GM12878 (cell line): ENCODE measurements around the gene CCDC106. TPM values are rescaled to one million over a fixed set of nuclear protein-coding genes. Genes with fewer than 3 reads are reported as not detected.

Source experiments
- ATAC-seq: fragments of 200-7000 bp; cut with Tn5 transposase; 3 replicates; pipeline ENCODE4 v1.9.1; 2020; ENCODE audit warnings: mild to moderate bottlenecking, moderate library complexity
- BruUV-seq: library from RNA; stranded (reverse); fragments of 400-500 nt; replicated peaks from 2 replicates; lab custom pipeline; 2021; lab: Mats Ljungman, UMichigan
- CTCF ChIA-PET: fragments of 300-600 bp; sonication (Branson Sonifier 250); formaldehyde crosslinking; extraction: SDS; loops from one replicate; lab custom pipeline; 2021; ENCODE audit warnings: inconsistent platforms; lab: Yijun Ruan, JAX
- POLR2A ChIA-PET: fragments of 350-600 bp; formaldehyde crosslinking; extraction: SDS; loops from one replicate; lab custom pipeline; 2021; ENCODE audit warnings: inconsistent platforms; lab: Charles Lee
- RAD21 ChIA-PET: fragments of 300-600 bp; sonication (Branson Sonifier 250); formaldehyde crosslinking; loops from one replicate; lab custom pipeline; 2023; ENCODE audit warnings: antibody characterized with exemption; ENCODE audit not compliant: unreplicated experiment; lab: Charles Lee
- SMC1A ChIA-PET: fragments of 300-600 bp; sonication (Branson Sonifier 250); formaldehyde crosslinking; loops from one replicate; lab custom pipeline; 2023; ENCODE audit not compliant: unreplicated experiment, uncharacterized antibody; lab: Charles Lee
- DNase-seq: peaks from one replicate; pipeline ENCODE4 v3.0.0-alpha.2; 2011; ENCODE audit warnings: low read depth, low spot score
- FAIRE-seq: peaks from 3 replicates; lab custom pipeline; 2011; peaks lifted over from hg19 to GRCh38; lab: Jason Lieb, UNC
- H2AFZ ChIP-seq: 2 replicates; pipeline ENCODE4 v1.6.0; 2011; ENCODE audit warnings: low read depth, low read length, control low read depth; ENCODE audit not compliant: control insufficient read depth
- H3K27ac ChIP-seq: 2 replicates; pipeline ENCODE4 v1.5.1; 2011; ENCODE audit warnings: control low read depth; ENCODE audit not compliant: control insufficient read depth, insufficient read depth
- H3K27me3 ChIP-seq, 2 experiments: replicated peaks in 1 of 2; 2 replicates each; pipeline versions ENCODE4 v1.6.0 to v1.6.1; 2011; ENCODE audit warnings: low read length in 1 of 2; ENCODE audit not compliant: control insufficient read depth in 2 of 2, insufficient read depth in 2 of 2
- H3K36me3 ChIP-seq, 2 experiments: 2 replicates each; pipeline ENCODE4 v1.5.1; 2011; ENCODE audit warnings: low read length in 1 of 2; ENCODE audit not compliant: control insufficient read depth in 2 of 2, insufficient read depth in 2 of 2
- H3K4me1 ChIP-seq: 2 replicates; pipeline ENCODE4 v1.6.1; 2011; ENCODE audit warnings: mild to moderate bottlenecking, low read length, moderate library complexity, mixed read lengths; ENCODE audit not compliant: control insufficient read depth, insufficient read depth
- H3K4me2 ChIP-seq: 2 replicates; pipeline ENCODE4 v1.6.0; 2011; ENCODE audit warnings: control low read depth; ENCODE audit not compliant: control insufficient read depth, insufficient read depth
- H3K4me3 ChIP-seq: fragments of 200-600 bp; sonication (generic); 2 replicates; pipeline ENCODE4 v1.5.1; 2016
- H3K79me2 ChIP-seq: 2 replicates; pipeline ENCODE4 v1.6.0; 2011; ENCODE audit warnings: low read length; ENCODE audit not compliant: control insufficient read depth, insufficient read depth
- H3K9ac ChIP-seq: 2 replicates; pipeline ENCODE4 v1.8.0; 2011; ENCODE audit warnings: low read length, control low read depth, mixed read lengths; ENCODE audit not compliant: control insufficient read depth, insufficient read depth
- H3K9me3 ChIP-seq: replicated peaks from 3 replicates; pipeline ENCODE4 v1.5.1; 2011; ENCODE audit warnings: mild to moderate bottlenecking, low read length; ENCODE audit not compliant: control insufficient read depth, insufficient read depth
- H4K20me1 ChIP-seq: 2 replicates; pipeline ENCODE4 v1.6.0; 2011; ENCODE audit not compliant: control insufficient read depth, insufficient read depth
- CBX3 ChIP-seq: fragments of 200-600 bp; sonication (generic); IDR thresholded peaks from 2 replicates; pipeline ENCODE4 v1.6.1; 2016; ENCODE audit warnings: low read depth, borderline replicate concordance
- CHD2 ChIP-seq: IDR thresholded peaks from 2 replicates; pipeline ENCODE4 v1.6.1; 2011; ENCODE audit warnings: low read depth, low read length, improper control_type of control experiment, borderline replicate concordance
- CREB1 ChIP-seq: IDR thresholded peaks from 2 replicates; pipeline ENCODE4 v1.6.1; 2012; ENCODE audit warnings: low read depth, mild to moderate bottlenecking, inconsistent platforms
- CUX1 ChIP-seq: IDR thresholded peaks from 2 replicates; pipeline ENCODE4 v1.6.1; 2012; ENCODE audit warnings: improper control_type of control experiment, low read depth, low read length; ENCODE audit not compliant: insufficient replicate concordance
- DPF2 ChIP-seq: fragments of 450-650 bp; IDR thresholded peaks from 2 replicates; pipeline ENCODE4 v1.6.1; 2017; ENCODE audit warnings: mild to moderate bottlenecking
- IKZF1 ChIP-seq: fragments of 450-650 bp; conservative IDR thresholded peaks from 2 replicates; pipeline ENCODE4 v1.6.1; 2017; ENCODE audit warnings: antibody characterized with exemption, mild to moderate bottlenecking
- MEF2B ChIP-seq: fragments of 450-650 bp; IDR thresholded peaks from 2 replicates; pipeline ENCODE4 v1.6.1; 2018; ENCODE audit warnings: mild to moderate bottlenecking, moderate library complexity; ENCODE audit not compliant: partially characterized antibody, poor library complexity, severe bottlenecking
- NR2F1 ChIP-seq: fragments of 450-650 bp; conservative IDR thresholded peaks from 2 replicates; pipeline ENCODE4 v1.6.1; 2017; ENCODE audit warnings: mild to moderate bottlenecking
- PAX5 ChIP-seq: IDR thresholded peaks from 2 replicates; pipeline ENCODE4 v1.6.1; 2011; ENCODE audit warnings: low read depth, low read length, borderline replicate concordance
- SIX5 ChIP-seq: IDR thresholded peaks from 2 replicates; pipeline ENCODE4 v1.6.1; 2011; ENCODE audit warnings: mild to moderate bottlenecking, low read depth, low read length, moderate library complexity; ENCODE audit not compliant: severe bottlenecking
- TAF1 ChIP-seq: IDR thresholded peaks from 2 replicates; pipeline ENCODE4 v1.6.1; 2011; ENCODE audit warnings: mild to moderate bottlenecking, low read depth, low read length, borderline replicate concordance
- WRNIP1 ChIP-seq: IDR thresholded peaks from 2 replicates; pipeline ENCODE4 v1.6.1; 2011; ENCODE audit warnings: low read depth, low read length, improper control_type of control experiment, borderline replicate concordance
- ZBTB11 ChIP-seq: fragments of 450-650 bp; formaldehyde crosslinking; IDR thresholded peaks from 2 replicates; pipeline ENCODE4 v1.5.0; 2022; ENCODE audit warnings: mild to moderate bottlenecking, missing genetic modification characterization
- ZNF24 ChIP-seq: fragments of 450-650 bp; IDR thresholded peaks from 2 replicates; pipeline ENCODE4 v1.6.1; 2017; ENCODE audit warnings: antibody characterized with exemption, mild to moderate bottlenecking
- WGBS: methylation state at CpG from one replicate; pipeline ENCODE4 v1.1.6; 2016; ENCODE audit warnings: low lambda C conversion rate; ENCODE audit not compliant: insufficient replicate concordance, insufficient coverage; ENCODE audit errors: missing lambda C conversion rate; 5-methylcytosine and 5-hydroxymethylcytosine counted together
- in situ Hi-C: fragments of 300-500 bp; cut with MboI; formaldehyde crosslinking; loops from 9 replicates; pipeline ENCODE4 v1.14.3; 2018; ENCODE audit warnings: mixed read lengths
- intact Hi-C: fragments of 100-400 bp; cut with micrococcal nuclease; formaldehyde crosslinking; loops from one replicate; pipeline ENCODE4 v1.14.2; 2022; ENCODE audit not compliant: unreplicated experiment
- polyA plus RNA-seq, 11 experiments: library from polyadenylated mRNA; depleted of rRNA in 4 of 11; unstranded in 6 of 11; stranded (reverse) in 5 of 11; fragments of >200 nt; fragmentation: Nextera tagmentation in 4 of 11; fragmentation: Illumina TruSeq in 1 of 11; extraction: Ambion mirVana in 4 of 11; extraction: Trizol in 1 of 11; gene quantifications; 1 replicate in 1 of 11; 2 replicates in 10 of 11; pipeline versions ENCODE4 v1.2.1 to v1.2.3, GENCODE V29; 2011 to 2016; ENCODE audit warnings: inconsistent platforms in 2 of 11, missing spikeins in 2 of 11, low read depth in 1 of 11
- total RNA-seq, 4 experiments: library from RNA; depleted of rRNA in 3 of 4; stranded (reverse); fragments of >200 nt in 3 of 4; fragmentation: Illumina TruSeq in 1 of 4; extraction: Trizol in 1 of 4; gene quantifications; 2 replicates each; pipeline versions ENCODE4 v1.2.1 to v1.2.3, GENCODE V29; 2013 to 2021

The CCDC106 gene
- total and polyA plus RNA-seq, 10 of the 15 experiments (the other 5 are each of a cell fraction or from before 2014, with no cell fraction given), result 0.04 to 35.9 (median 19.8) TPM

GRCh38 chr19:55640577-55641425 is 7.2 kb upstream of the CCDC106 start, which contains the start of gene ZNF580:
Gene ZNF580, plus strand, starts transcription at chr19:55641002. Its CDS starts 1,507 bp downstream, at chr19:55642509.
- H3K36me3 ChIP-seq, result 0 out of 4 replicates have a peak, but pooled peaks cover 0 to 2% of the 10 kb centered on the region in 2 experiments
- WGBS, result under 1% methylated on average over 64 of the region's 89 CpGs
- peak within 1 kb of the TSS; percentile 97 for H3K4me2 ChIP-seq
- RAD21 ChIA-PET, result no interaction called here
- ATAC-seq (peak; percentile 48), FAIRE-seq (no peak), DNase-seq (no peak)
- peaks cover 43% of the 10 kb centered on the region for H3K4me1 ChIP-seq
- H3K79me2 ChIP-seq, result peaks cover 68% of the 10 kb centered on the region
- peak within 1 kb of the TSS; percentile 86 for H3K9ac ChIP-seq
- H3K27ac ChIP-seq, result peak within 1 kb of the TSS; percentile 64
- CTCF ChIA-PET, result no interaction called here
- intact Hi-C loops, result loop anchor here (5.0 kb wide), 2 partner anchors 36 to 38 kb away; partner anchors contain the start of genes EPN1 and ZNF524
- H2AFZ ChIP-seq, result peak within 1 kb of the TSS; percentile 39; the same call in 1 of the 2 replicates
- no TSS peak for BruUV-seq
- SMC1A ChIA-PET, result no interaction called here
- H4K20me1 ChIP-seq, result no peaks in the 10 kb centered on the region
- H3K27me3 ChIP-seq, result no peaks in the 10 kb centered on the region
- in situ Hi-C loops, result no loop called here
- H3K4me3 ChIP-seq, result peak within 1 kb of the TSS; percentile 95
- POLR2A ChIA-PET, result interaction anchor here (0.6 to 2.1 kb wide), 4 partner anchors 9 to 1314 kb away, joined by 3 to 6 read pairs (median 5); no protein-coding TSS in a partner anchor
- H3K9me3 ChIP-seq, result no peaks in the 10 kb centered on the region
- TF ChIP-seq IKZF1 (peak; percentile 33; the same call in 1 of the 2 replicates), CBX3 (no peak), WRNIP1 (no peak), PAX5 (peak; percentile 38; the same call in 1 of the 2 replicates), DPF2 (0 out of 2 replicates have a peak, but pooled peaks have one; percentile 15), TAF1 (peak; percentile 56; the same call in 1 of the 2 replicates), ZBTB11 (CRISPR knock-in tag) (peak; percentile 86), NR2F1 (0 out of 2 replicates have a peak, but pooled peaks have one; percentile 22), ZNF24 (peak; percentile 54; the same call in 1 of the 2 replicates), CHD2 (0 out of 2 replicates have a peak, but pooled peaks have one; percentile 13), CREB1 (no peak), MEF2B (no peak), SIX5 (peak; percentile 39), CUX1 (no peak)
